HG03565 (cell line): ENCODE measurements around the gene ZNF213.

Source experiments
- ATAC-seq: cut with Tn5 transposase; IDR thresholded peaks from one replicate; pipeline ENCODE4 v1.9.1; 2021; ENCODE audit warnings: mild to moderate bottlenecking, moderate library complexity; ENCODE audit not compliant: unreplicated experiment

The ZNF213 gene

GRCh38 chr16:3101018-3101840, 33.6 kb upstream of the ZNF213 start:
- ATAC-seq: no peak

GRCh38 chr16:3101841-3102470, 32.9 kb upstream of the ZNF213 start:
- ATAC-seq: no peak

DNA sequence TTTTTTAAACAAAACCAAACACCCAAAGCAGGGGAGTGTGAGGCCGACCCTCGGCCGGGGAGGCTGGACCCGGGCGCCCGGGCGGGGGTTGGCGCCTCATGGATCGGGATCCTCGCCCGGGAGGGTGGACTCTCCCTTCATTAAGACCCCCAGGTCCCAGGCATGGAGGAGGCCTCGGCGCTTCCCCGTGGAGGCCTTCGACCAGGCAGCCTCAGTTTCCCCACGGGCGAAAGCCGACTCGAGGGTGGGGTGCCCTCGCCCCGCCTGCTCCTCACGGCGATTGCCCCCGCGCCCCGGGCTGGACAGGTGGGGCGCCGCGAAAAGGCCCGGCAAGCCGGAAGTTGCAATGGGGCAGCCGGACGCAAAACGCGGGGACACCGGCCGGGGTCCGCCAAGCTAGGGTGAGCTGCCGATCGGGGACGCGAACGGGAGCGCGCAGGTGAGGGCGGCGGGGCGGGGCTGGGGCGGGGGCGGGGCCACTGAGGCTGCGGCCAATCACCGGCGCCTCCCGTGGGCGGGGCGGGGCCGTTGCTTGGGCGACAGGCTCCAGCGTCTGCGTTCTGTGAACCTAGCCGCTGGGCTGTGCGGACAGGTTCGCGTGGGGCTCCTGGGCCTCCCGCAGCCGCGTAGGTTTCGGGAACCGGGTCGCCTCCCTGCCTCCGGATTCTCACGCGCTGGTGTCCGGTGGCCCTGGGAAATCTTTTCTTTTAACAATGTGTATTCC, 28.5 kb upstream of the ZNF213 start:
- peak; percentile 76 for ATAC-seq

- ATAC-seq: no peak
Measured at GRCh38 chr16:3112058-3112880, 22.6 kb upstream of the ZNF213 start, which contains the start of gene ZNF205. TSS of gene ZNF205 (plus strand) at chr16:3112586. CDS start at chr16:3113431, 845 bp downstream.

DNA sequence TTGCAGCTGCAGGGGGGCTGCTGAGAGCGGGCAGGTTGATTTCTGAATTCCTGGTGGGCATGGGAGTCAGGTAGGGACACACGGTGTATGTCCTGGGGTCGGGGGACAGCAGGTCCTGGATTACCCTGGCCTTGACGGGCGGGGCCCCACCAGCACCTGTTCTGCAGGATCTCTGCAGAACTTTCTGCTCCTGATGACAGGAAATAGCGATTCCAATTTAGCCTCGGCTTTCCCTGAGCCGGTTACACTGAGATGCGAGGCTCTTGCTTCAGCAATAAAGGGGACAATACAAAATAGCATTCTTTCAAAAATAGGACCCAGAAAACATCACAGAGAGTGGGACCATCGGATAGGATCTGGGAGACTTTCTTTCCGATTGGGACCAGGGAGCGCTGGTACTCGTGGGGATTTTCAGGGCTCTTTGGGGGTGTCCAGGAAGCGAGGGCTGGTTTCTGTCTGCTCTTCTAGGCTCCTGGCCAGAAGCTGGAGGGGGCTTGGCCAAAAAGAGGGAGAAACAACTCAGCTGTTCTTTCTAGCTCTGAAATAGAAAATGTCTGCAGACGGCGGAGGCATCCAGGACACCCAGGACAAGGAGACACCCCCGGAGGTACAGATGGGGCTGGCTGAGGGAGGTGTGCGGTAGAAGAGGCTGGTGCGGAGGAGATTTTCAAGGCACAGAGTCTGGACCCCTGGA, 21.8 kb upstream of the ZNF213 start:
- ATAC-seq: no peak

DNA sequence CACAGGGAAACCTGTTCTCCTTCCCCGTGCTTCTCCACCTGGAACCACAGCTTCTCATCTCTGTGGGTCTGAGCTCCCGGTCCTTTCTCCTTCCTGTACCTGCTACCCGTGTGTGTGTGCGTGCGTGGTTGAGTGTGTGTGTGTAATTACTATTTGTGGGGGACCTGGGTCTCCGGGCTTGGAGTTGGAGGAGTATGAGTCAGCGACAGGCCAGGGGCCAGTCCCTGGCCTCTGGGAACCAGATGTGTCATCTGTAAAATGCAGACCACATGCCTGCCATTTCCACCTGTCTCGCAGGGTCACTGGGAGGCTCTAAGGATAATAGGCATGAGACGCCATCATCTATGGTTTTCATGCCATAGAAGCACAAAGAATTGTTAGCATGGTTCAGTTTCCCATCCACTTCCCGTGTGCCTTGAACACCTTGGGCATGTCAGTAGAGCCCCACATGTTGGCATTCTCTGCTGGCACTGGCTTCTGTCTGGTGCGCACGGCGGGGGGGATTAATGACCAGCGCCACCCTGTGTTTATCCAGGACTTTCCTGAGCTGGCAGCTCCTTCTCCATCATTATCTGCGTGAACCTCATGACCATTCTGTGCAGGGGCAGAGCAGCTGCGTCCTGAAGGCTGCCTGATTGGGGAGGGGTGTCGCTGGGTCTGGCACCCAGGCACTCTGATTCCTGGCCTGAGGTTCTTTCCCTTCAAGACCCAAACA, 20.9 kb upstream of the ZNF213 start:
- ATAC-seq: no peak

GRCh38 chr16:3115003-3115402, 19.8 kb upstream of the ZNF213 start:
- ATAC-seq: no peak

GRCh38 chr16:3115561-3115960, 19.3 kb upstream of the ZNF213 start:
- ATAC-seq: no peak

GRCh38 chr16:3118204-3118790, 16.5 kb upstream of the ZNF213 start:
- no peak for ATAC-seq

- ATAC-seq: no peak
Measured at GRCh38 chr16:3118846-3119245, 16.0 kb upstream of the ZNF213 start.

DNA sequence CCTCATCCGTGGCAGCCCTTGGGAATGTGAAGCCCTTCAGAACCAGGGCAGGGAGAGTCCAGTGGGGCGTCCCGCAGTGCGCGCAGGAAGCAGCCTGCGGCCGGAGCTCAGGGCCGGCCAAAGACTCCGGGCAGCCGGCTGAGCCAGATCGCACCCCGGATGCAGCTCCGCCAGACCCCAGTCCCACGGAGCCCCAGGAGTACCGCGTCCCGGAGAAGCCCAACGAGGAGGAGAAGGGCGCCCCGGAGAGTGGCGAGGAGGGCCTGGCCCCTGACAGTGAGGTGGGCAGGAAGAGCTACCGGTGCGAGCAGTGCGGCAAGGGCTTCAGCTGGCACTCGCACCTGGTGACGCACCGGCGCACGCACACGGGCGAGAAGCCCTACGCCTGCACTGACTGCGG, 15.5 kb upstream of the ZNF213 start:
- ATAC-seq: no peak

- no peak for ATAC-seq
Measured at GRCh38 chr16:3119701-3120408, 15.0 kb upstream of the ZNF213 start.

GRCh38 chr16:3120435-3120834, 14.4 kb upstream of the ZNF213 start:
- no peak for ATAC-seq

- no peak for ATAC-seq
Measured at GRCh38 chr16:3121851-3122467, 12.9 kb upstream of the ZNF213 start.

GRCh38 chr16:3122926-3123570, 11.8 kb upstream of the ZNF213 start:
- no peak for ATAC-seq

GRCh38 chr16:3123986-3124886, 10.6 kb upstream of the ZNF213 start:
- peak; percentile 67 for ATAC-seq

GRCh38 chr16:3127745-3128144, 7.1 kb upstream of the ZNF213 start:
- ATAC-seq: no peak
